Mesenteric fat pad (tissue), 1 donor: ENCODE results near the gene TMUB2. TPM values are rescaled to one million over a fixed set of nuclear protein-coding genes. Genes with fewer than 3 reads are reported as not detected.

Experiments
- DNase-seq: peaks from one replicate; pipeline ENCODE4 v3.0.0-alpha.2; 2020; ENCODE audit warnings: low spot score
- total RNA-seq: library from RNA; stranded (reverse); fragmentation: NEBNext Ultra II Directional; extraction: Animal tissue kit (Norgen Biotek cat#: 25700); gene quantifications from one replicate; pipeline ENCODE4 v1.2.1, GENCODE V29; 2021
- donor health status: DM: yes; HTN: yes; CAD: no.

Gene TMUB2
- total RNA-seq, 1 donor from 2014 or later = 35.8 TPM

GRCh38 chr17:44200478-44201155, 13.8 kb downstream of the TMUB2 start:
- DNase-seq = no peak

- no peak for DNase-seq
Observed at GRCh38 chr17:44202756-44203155, 16.0 kb downstream of the TMUB2 start.

- DNase-seq = no peak
Observed at GRCh38 chr17:44203731-44204440, 17.1 kb downstream of the TMUB2 start.

GRCh38 chr17:44204441-44204882, 17.7 kb downstream of the TMUB2 start:
- DNase-seq = no peak

- DNase-seq = no peak
Observed at GRCh38 chr17:44205962-44206824, 19.4 kb downstream of the TMUB2 start.

- DNase-seq = no peak
Observed at GRCh38 chr17:44206825-44207155, 20.0 kb downstream of the TMUB2 start.

- no peak for DNase-seq
Observed at GRCh38 chr17:44207319-44207718, 20.5 kb downstream of the TMUB2 start.

GRCh38 chr17:44207743-44208142, 21.0 kb downstream of the TMUB2 start:
- no peak for DNase-seq

GRCh38 chr17:44209786-44210341, 23.1 kb downstream of the TMUB2 start:
- no peak for DNase-seq

- DNase-seq = peak; percentile 97
Observed at GRCh38 chr17:44210342-44211192, 23.8 kb downstream of the TMUB2 start.

- no peak for DNase-seq
Observed at GRCh38 chr17:44211281-44212265, 24.8 kb downstream of the TMUB2 start.

- DNase-seq = no peak
Observed at GRCh38 chr17:44212507-44213402, 26.0 kb downstream of the TMUB2 start.

GRCh38 chr17:44213403-44214229, 26.8 kb downstream of the TMUB2 start:
- no peak for DNase-seq

- no peak for DNase-seq
Observed at GRCh38 chr17:44214230-44214494, 27.4 kb downstream of the TMUB2 start.

- no peak for DNase-seq
Observed at GRCh38 chr17:44214896-44215295, 28.1 kb downstream of the TMUB2 start.

- no peak for DNase-seq
Observed at GRCh38 chr17:44216173-44216572, 29.4 kb downstream of the TMUB2 start.

GRCh38 chr17:44216694-44217093, 29.9 kb downstream of the TMUB2 start:
- no peak for DNase-seq
